Fibroblast of villous mesenchyme (primary cell): Measurements from ENCODE around the gene CORO2A. TPM values are rescaled to one million over a fixed set of nuclear protein-coding genes. Genes with fewer than 3 reads are reported as not detected.
A peak's percentile ranks its signal among the peaks of the same experiment; 100 is the strongest.
"Not testable (repeated sequence)": the region's sequence is repeated elsewhere in the genome, so short reads cannot be mapped to it uniquely, and the experiment has no call there.

Experiments
- DNase-seq: peaks from one replicate; pipeline ENCODE4 v3.0.0-alpha.2; 2010; ENCODE audit warnings: low read depth
- H3K4me3 ChIP-seq: 2 replicates; pipeline ENCODE4 v1.5.1; 2011; ENCODE audit warnings: low read depth, mild to moderate bottlenecking, low read length
- CTCF ChIP-seq: IDR thresholded peaks from 2 replicates; pipeline ENCODE4 v1.5.1; 2012; ENCODE audit warnings: low read depth, mild to moderate bottlenecking, low read length; ENCODE audit not compliant: insufficient read depth
- total RNA-seq: library from RNA; depleted of rRNA; stranded (reverse); fragments of >200 nt; gene quantifications from 2 replicates; pipeline ENCODE4 v1.2.3, GENCODE V29; 2012

The CORO2A gene
- total RNA-seq, 1 donor, result 2.2 TPM

GRCh38 chr9:98083061-98083501 is 109.4 kb downstream of the CORO2A start:
- no peak for TF ChIP-seq CTCF
- H3K4me3 ChIP-seq, result no peak overlapping the region
- DNase-seq, result peak; percentile 44

GRCh38 chr9:98081477-98082219 is 110.8 kb downstream of the CORO2A start:
- no peak for TF ChIP-seq CTCF
- DNase-seq, result peak; percentile 30
- H3K4me3 ChIP-seq, result no peak overlapping the region

GRCh38 chr9:98080780-98081179 is 111.7 kb downstream of the CORO2A start:
- DNase-seq, result no peak
- no peak for TF ChIP-seq CTCF
- H3K4me3 ChIP-seq, result no peak overlapping the region

- H3K4me3 ChIP-seq, result no peak overlapping the region
- no peak for TF ChIP-seq CTCF
- peak; percentile 61 for DNase-seq
Measured at GRCh38 chr9:98080326-98080725, 112.1 kb downstream of the CORO2A start.

- DNase-seq, result no peak
- TF ChIP-seq CTCF, result no peak
- no peak overlapping the region for H3K4me3 ChIP-seq
Measured at GRCh38 chr9:98078895-98079294, 113.5 kb downstream of the CORO2A start.

- not testable (repeated sequence) for H3K4me3 ChIP-seq, DNase-seq
Measured at GRCh38 chr9:98076514-98076890, 115.9 kb downstream of the CORO2A start.

GRCh38 chr9:98075332-98075805 is 117.1 kb downstream of the CORO2A start:
- TF ChIP-seq CTCF, result no peak
- peak; percentile 80 for DNase-seq
- H3K4me3 ChIP-seq, result no peak overlapping the region
